Mammary microvascular endothelial cell (primary cell): Measurements from ENCODE around the gene JAK2. TPM values are rescaled to one million over a fixed set of nuclear protein-coding genes. Genes with fewer than 3 reads are reported as not detected.

Experiments used
- total RNA-seq: library from RNA; depleted of rRNA; stranded (reverse); fragments of >200 nt; gene quantifications from 2 replicates; pipeline ENCODE4 v1.2.3, GENCODE V29; 2015

JAK2 gene
- total RNA-seq, result 6.0 and 6.5 TPM in 2 replicates

GRCh38 chr9:4984621-4985385 is at the start of gene JAK2:
Gene JAK2 (plus strand): TSS chr9:4985272. CDS start chr9:5021988, 36,716 bp downstream.

Other genes starting within 250 kb of the JAK2 start
- 33.4 and 35.3 TPM in 2 replicates for gene AK3, start 244.1 kb upstream of the JAK2 start, total RNA-seq
- 13.9 and 17.4 TPM in 2 replicates for gene RCL1, start 192.3 kb upstream of the JAK2 start, total RNA-seq
- gene INSL6, start 200.4 kb downstream of the JAK2 start, total RNA-seq, result not detected in 2 replicates
- not detected in 2 replicates for gene INSL4, start 246.1 kb downstream of the JAK2 start, total RNA-seq